Measurements from ENCODE around the gene WNK4. TPM values are rescaled to one million over a fixed set of nuclear protein-coding genes. Genes with fewer than 3 reads are reported as not detected.

Gene WNK4
- total and polyA plus RNA-seq, 9 of the 15 experiments (the other 6 are each of a cell fraction or from before 2014, with no cell fraction given): 0.32 to 25.8 (median 4.5) TPM

GRCh38 chr17:42750739-42751344 is 29.6 kb upstream of the WNK4 start (continued):
- no peak for TF ChIP-seq GTF2B (IDR thresholded peaks at IDR 0.05; ENCODE audit: extremely low read depth, insufficient read length)
- TF ChIP-seq NUFIP1 (IDR thresholded peaks at IDR 0.05; ENCODE audit: partially characterized antibody): peak; percentile 15
- TF ChIP-seq ESRRA (IDR thresholded peaks at IDR 0.05; ENCODE audit: borderline replicate concordance, low read depth): no peak
- TF ChIP-seq ZNF512 (tag; IDR thresholded peaks at IDR 0.05): no peak
- peak; percentile 88 for TF ChIP-seq MTA2 (IDR thresholded peaks at IDR 0.05; ENCODE audit: low read depth)
- no peak for TF ChIP-seq NR4A1 (CRISPR knock-in tag; IDR thresholded peaks at IDR 0.05)
- TF ChIP-seq NR4A1 (tag; IDR thresholded peaks at IDR 0.05): no peak
- peak in 1 of 2 experiments; percentile 79; a peak in 2 of 4 replicates for TF ChIP-seq ETV6 (IDR thresholded peaks at IDR 0.05; ENCODE audit: borderline replicate concordance in 1 of 2, low read depth in 2 of 2, low read length in 1 of 2)
- TF ChIP-seq ETV6 (CRISPR knock-in tag; IDR thresholded peaks at IDR 0.05; ENCODE audit: borderline replicate concordance): no peak
- TF ChIP-seq BRCA1 (IDR thresholded peaks at IDR 0.05): no peak
- TF ChIP-seq BRCA1 (CRISPR knock-in tag; IDR thresholded peaks at IDR 0.05): no peak
- peak; percentile 86 for TF ChIP-seq PML (IDR thresholded peaks at IDR 0.05; ENCODE audit: low read length)
- peak; percentile 91 for TF ChIP-seq SMARCA4 (IDR thresholded peaks at IDR 0.05)
- TF ChIP-seq HIVEP1 (CRISPR knock-in tag; IDR thresholded peaks at IDR 0.05): 0 out of 2 replicates have a peak, but pooled peaks have one; percentile 59
- peak; percentile 60 to 90; a peak in 3 of 4 replicates for TF ChIP-seq TBL1XR1 (IDR thresholded peaks at IDR 0.05; ENCODE audit: low read length in 2 of 2)
- TF ChIP-seq MED1 (CRISPR knock-in tag; IDR thresholded peaks at IDR 0.05; ENCODE audit: borderline replicate concordance): no peak
- TF ChIP-seq TEAD2 (tag; IDR thresholded peaks at IDR 0.05): no peak
- TF ChIP-seq ZNF263 (CRISPR knock-in tag; IDR thresholded peaks at IDR 0.05; ENCODE audit: borderline replicate concordance): no peak
- TF ChIP-seq HDAC2 (IDR thresholded peaks at IDR 0.05): peak; percentile 98
- peak; percentile 96 for TF ChIP-seq ARID1B (IDR thresholded peaks at IDR 0.05)
- peak; percentile 87 for TF ChIP-seq DMBX1 (CRISPR knock-in tag; IDR thresholded peaks at IDR 0.05; ENCODE audit: borderline replicate concordance)
- TF ChIP-seq NCOR1 (IDR thresholded peaks at IDR 0.05): peak; percentile 97
- TF ChIP-seq ZKSCAN3 (CRISPR knock-in tag; IDR thresholded peaks at IDR 0.05): no peak
- peak; percentile 18; the same call in 1 of the 2 replicates for TF ChIP-seq L3MBTL2 (IDR thresholded peaks at IDR 0.05)
- peak; percentile 55; the same call in 1 of the 2 replicates for TF ChIP-seq ZNF395 (CRISPR knock-in tag; IDR thresholded peaks at IDR 0.05)
- TF ChIP-seq SNRNP70 (optimal IDR thresholded peaks at IDR 0.05; ENCODE audit: low read depth, low read length): no peak

Measured in K562 (cell line).